ENCODE data around the gene SCAPER.
"Not testable (repeated sequence)": the region's sequence is repeated elsewhere in the genome, so short reads cannot be mapped to it uniquely, and the experiment has no call there.

SCAPER gene

DNA sequence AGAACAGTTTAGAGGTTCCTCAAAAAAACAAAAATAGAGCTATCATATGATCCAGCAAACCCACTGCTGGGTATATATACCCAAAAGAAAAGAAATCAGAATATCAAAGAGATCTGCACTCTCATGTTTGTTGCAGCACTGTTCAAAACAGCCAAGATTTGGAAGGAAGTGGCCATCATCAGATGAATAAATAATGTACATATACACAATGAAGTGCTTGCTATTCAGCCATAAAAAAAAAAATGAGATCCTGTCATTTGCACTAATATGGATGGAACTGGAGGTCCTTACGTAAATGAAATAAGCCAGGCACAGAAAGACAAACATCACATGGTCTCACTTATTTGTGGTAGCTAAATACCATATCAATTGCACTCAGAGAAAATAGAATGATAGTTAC, 58.4 kb downstream of the SCAPER start:
- no peak for DNase-seq

DNA sequence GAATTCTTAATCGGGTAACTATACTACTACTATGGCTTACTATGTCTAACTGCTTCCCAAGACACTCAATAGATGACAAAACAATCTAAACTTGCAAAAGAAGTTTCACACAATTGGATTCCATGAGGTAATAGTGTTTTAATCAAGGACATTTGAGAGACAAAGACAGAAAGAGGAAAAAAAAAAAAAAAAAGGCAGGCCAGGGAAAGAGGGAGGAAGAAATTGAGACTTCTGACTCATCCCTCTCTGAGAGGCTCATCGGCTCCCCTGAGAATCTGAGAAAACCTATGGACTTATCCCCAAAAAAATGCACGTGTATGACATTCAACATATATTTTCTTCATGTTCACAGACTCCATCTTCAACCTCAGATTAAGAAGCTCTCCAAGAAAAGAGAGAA, 61.0 kb downstream of the SCAPER start:
- no peak for DNase-seq

DNA sequence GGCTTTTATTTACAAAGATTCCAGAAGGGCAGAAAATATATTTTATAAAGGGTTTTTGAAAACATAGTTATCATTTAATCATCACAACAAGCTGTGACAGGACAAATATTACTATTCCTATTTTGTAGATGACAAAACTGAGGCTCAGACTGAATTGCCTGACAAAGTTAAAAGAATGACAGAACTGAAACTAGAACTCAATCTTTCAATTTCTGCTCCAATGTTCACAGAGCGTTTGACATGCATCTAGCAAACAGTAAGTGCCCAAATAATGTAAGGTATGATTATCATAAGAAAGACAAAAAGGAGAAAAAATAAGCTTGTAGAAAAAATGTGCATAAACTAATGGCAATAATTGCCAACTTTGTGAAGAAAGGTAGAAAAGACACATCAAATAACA, 61.9 kb downstream of the SCAPER start:
- no peak for DNase-seq

DNA sequence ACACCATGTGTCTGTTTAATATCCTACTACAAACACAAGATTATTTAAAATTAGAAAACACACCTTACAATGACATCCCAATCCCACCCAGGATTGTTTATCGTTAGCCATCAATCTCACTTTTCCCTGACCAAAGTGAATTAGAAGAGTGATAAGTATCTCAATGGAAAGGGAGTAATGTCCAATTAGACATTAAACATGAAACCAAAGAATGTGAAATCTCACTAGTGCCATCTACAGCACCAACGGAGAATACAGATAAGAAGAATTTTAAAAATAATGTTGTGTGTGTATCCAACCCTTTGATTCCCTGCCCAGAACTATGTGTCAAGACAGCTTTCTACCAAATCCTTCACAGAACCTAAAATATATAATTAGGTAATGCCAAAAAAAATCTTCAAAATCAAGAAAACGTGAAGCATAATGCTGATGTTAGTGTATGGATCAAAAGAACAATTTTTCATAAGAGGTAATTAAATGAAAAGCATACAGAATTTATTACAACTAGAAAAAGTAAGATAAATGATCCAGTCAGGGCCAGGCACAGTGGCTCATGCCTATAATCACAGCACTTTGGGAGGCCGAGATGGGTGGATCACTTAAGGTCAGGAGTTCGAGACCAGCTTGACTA, 64.2 kb downstream of the SCAPER start:
- DNase-seq, result peak in 1 of 2 donors; percentile 17

DNA sequence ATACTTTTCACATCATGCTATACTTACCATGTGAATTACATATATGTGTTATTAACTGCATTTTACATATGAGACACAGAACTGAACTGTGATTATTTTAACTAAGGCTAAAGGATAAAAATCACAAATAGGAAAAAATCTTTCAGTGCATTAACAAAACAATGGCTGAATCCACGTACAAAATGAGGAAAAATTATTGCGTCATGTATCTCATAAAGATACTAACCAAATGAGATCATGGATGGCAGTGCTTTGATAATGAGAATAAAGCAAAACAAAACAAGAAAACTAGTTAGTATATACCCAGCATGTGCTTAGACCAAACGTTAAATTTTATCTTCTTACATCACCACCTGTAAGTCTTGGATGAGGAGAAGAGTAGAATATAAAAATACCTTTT, 66.0 kb downstream of the SCAPER start:
- DNase-seq, result no peak

DNA sequence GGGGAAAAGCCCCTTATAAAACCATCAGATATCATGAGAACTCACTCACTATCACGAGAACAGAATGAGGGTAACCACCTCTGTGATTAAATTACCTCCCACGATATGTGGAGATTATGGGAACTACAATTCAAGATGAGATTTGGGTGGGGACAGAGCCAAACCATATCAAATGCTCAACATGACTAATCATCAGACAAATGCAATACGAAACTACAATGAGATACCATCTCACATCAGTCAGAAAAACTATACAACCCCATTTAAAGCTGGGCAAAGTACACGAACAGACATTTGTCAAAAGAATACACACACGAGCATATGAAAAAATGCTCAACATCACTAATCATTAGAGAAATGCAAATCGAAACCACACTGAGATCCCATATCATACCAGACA, 67.7 kb downstream of the SCAPER start:
- no peak for DNase-seq

DNA sequence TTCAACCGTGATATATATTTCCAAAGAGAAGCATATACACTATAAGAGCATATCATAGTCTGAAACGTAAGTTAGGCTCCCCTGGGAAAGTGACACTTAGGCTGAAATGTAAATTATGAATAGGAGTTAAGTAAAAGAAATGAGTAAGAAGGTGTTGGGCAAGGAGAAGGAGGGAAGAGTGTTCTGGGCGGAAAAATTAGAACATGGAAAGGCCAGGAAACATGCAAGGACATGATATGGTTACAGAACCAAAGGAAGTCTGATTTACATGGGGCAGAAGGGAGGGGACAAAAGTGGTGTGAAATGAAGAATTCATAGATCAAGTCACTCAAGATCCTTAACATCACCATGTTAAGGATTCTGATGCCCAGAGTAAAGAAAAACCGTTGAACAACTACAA, 75.2 kb downstream of the SCAPER start:
- no peak for DNase-seq

DNA sequence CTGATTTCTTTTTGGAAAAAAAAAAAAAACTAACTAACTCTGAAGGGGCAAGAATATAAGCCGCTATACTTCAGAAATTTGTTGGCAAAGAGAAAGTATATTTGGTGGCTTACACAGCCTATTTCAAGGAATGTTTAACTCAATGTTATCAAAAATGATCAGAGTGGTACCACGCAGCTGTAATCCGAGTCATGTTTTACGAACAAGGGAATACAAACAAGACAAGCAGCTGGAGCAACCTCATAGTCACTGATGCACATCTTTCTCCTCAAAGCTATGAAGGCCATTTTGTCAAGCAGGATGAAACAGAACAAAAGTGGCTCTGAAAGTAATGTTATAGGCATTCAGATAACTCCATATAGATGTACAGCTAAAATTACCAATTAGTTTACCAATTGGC, 81.2 kb downstream of the SCAPER start:
- DNase-seq, result no peak

DNA sequence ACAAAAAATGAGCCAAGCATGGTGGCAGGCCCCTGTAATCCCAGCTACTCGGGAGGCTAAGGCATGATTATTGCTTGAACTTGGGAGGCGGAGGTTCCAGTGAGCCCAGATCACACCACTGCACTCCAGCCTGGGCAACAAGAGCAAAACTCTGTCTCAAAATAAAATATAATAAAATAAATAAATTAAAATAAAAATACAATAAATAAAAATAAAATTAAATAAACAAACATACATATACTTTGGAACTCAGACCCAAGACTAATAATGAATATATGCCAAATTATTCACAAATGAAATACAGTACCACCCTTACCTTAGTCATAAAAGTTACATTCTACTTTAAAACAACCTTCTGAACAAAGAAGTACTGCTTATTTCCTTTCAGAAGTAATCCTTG, 81.8 kb downstream of the SCAPER start:
- no peak for DNase-seq

DNA sequence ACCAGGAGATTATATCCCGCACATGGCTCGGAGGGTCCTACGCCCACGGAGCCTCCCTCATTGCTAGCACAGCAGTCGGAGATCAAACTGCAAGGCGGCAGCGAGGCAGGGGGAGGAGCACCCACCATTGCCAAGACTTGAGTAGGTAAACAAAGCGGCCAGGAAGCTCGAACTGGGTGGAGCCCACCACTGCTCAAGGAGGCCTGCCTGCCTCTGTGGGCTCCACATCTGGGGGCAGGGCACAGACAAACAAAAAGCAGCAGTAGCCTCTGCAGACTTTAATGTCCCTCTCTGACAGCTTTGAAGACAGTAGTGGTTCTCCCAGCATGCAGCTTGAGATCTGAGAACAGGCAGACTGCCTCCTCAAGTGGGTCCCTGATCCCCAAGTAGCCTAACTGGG, 86.2 kb downstream of the SCAPER start:
- not testable (repeated sequence) for DNase-seq

DNA sequence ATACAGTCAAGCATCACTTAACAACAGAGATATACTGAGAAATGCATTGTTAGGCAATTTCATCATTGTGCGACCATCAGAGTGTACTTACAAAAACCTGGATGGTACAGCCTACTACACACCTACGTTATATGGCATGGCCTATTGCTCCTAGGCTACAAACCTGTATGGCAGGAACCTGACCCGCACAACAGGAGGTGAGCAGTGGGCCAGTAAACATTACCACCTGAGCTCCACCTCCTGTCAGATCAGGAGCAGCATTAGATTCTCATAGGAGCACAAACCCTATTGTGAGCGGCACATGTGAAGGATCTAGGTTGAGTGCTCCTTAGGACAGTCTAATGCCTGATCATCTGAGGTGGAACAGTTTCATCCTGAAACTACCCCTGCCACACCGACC, 89.7 kb downstream of the SCAPER start:
- DNase-seq, result no peak

DNA sequence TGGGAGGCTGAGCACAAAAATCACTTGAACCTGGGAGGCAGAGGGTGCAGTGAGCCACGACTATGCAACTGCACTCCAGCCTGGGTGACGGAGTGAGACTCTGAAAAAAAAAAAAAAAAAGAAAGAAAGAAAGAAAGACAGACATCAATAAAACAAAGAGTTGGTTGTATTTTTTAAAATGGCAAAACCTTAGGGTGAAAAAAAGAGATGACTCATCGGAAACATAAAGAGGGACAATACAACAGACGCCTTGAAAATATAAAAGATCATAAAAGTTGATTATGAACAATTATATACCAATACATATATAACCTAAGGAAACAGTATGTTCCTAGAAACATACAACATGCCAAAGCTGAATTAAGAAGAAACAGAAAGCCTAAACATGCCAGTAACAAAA, 92.8 kb downstream of the SCAPER start:
- no peak for DNase-seq

DNA sequence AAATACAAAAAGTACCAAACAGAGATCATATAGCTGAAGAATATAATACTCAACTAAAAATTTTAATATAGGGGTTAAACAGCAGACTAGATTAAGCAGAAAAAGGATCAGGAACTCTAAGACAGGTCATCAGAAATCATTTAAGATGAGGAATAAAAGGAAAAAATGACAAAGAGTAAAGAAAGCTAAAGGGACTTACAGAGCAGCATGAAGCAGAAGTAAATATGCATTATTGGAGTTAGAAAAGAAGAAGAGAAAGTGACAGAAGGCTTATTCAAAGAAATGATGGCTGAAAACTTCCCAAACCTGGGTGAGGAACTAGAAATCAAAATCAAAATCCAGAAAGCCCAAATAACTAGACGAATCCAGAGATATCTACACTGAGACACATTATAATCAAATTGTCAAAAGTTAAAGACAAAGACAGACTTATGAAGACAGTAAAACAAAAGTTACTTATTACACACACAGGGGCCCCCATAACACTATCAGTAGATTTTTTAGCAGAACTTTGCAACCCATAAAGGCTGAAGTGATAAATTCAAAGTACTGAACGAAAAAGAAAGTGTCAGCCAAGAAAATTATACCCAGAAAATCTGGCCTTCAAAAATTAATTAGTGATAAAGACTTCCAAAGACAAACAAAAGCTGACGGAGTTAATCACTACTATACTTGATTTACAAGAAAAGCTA, 95.6 kb downstream of the SCAPER start:
- DNase-seq, result no peak

DNA sequence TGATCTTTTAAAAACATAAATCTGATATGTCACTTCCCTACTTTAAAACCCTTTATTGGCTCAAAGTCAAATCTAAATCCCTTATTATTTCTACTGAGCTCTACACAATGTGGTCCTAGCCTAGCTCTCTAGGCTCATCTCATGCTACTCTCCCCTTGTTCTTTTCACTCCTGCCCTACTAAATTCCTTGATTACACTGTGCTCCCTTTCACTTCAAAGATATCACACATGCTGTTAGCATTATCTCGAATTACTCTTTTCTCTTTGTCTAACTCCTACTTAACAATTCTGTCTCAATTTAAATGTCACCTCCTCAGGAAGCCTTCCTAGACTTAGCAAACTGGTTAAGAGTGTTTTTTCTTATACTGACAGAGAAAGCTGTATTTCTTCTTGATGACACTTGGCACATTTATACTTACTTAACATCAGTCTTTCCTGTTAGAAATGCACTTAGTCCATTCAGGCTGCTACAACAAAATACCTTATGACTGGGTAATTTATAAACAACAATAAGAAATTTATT, 102.0 kb downstream of the SCAPER start:
- DNase-seq, result no peak

DNA sequence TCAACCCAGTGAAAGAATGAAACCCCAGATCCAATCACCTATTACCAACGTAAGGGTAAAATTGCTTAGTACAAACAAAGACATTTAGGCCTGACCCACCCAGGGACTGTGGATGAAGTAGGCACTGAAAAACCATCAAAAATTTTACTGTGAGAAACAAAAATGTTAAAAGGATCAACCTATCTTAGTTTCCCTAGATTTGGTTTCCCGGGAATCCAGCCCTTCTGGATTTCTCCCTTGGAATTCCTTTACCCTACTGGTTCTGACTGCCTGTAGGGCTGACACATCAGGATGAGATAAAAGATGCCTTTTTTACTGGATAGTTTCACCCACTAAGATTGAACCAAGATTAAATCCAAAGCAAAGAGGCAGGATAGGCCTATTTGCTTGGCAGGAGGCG, 102.7 kb downstream of the SCAPER start:
- no peak for DNase-seq

DNA sequence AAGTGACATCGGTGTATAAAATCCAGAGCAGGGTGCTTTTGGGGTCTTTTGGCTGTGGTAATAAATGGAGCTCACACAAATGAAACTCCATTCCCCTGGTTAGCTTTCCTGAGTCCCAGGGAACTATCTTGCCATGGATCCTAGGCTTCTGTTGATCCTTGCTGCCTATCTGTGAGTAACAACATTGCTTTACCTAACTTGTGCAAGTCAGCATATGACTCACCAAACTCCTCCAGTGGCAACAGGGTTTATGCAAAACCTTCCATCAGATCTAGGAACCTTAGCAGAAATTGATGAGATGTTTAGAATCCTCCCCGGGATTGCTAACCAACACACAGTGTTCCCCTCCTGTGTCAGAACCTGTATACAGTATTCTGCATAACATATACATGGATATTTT, 105.4 kb downstream of the SCAPER start:
- no peak for DNase-seq

DNA sequence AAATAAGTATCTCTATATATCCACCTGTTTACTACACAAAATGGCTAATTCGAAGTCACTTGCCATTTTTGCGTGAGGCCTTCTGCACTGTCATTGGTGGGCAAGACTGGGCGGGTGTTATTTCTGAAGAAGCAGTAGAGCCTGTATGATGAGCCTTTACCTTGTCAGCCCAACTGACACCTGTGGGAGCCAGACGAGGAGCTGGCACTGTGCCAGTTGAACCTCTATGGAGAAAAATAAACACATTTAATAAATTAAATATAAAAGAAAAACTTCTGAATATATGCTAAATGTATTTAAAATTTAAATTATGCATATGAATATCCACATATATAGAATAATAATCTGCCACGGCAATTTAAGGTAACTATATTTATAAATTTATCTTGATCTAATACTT, 109.9 kb downstream of the SCAPER start:
- DNase-seq, result no peak

DNA sequence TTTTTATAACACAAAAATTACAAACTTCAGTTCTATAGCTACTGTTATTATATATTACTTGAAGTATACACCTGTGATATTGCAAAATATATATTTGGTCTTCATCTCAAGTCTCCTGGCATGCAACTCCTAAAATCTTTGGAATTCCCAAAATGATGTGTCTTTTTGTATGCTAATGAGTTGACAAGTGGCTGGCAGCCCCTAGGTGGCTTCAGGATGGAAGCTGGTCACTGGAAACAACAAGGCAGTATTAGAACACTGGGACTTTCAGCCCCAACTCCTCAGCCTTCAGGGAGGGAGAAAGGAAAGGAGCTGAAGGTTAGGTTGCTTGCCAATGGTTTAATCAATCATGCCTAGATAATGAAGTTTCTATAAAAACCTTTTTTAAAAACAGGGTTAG, 112.0 kb downstream of the SCAPER start:
- DNase-seq, result no peak

DNA sequence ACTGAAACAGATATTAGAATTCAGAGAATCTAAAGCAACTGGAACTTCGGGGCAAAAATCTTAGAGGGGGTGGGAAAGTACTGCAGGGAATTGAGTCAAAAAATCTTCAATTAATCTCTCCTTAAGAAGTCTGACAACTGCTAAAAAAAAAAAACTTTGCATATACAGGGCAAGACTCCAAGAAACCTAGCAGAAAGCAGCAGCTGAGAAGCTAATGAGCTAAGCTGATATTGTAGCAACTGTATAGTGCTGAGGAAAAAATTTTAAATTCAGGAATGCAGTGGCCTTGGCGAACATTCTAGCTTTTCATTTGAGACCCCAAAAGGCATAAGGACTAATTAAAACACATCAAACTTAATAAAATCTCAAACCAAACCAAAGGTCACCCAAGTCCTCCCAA, 113.6 kb downstream of the SCAPER start:
- no peak for DNase-seq

DNA sequence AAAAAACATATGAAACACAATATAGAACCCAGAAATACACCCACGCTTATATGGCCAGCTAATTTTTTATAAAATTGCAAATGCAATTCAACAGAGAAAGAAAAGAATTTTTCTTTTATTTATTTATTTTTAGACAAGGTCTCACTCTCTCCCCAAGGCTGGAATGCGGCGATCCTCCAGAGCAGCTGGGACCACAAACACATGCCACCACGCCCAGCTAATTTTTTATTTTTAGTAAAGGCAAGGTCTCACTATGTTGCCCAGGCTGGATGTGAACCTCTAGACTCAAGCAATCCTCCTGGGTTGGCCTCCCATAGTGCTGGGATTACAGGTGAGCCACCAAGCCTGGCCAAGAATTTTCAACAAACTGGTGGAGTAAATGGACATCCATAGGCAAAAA, 117.9 kb downstream of the SCAPER start:
- no peak for DNase-seq

DNA sequence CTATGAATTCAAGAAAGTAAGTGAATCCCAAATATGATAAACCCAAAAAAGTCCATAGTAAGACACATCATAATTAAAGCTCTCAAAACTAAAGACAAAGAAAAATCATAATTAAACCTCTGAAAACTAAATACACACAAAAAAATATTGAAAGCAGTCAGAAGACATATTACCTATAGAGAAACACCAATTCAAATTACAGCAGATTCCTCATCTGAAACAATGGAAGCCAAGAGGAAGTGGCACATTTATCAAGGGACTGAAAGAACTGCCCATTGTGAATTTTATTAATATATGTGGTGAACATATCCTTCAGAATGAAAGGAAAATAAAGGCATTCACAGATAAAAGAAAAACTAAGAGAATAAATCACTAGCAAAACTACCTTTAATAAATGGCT, 128.2 kb downstream of the SCAPER start:
- no peak for DNase-seq

DNA sequence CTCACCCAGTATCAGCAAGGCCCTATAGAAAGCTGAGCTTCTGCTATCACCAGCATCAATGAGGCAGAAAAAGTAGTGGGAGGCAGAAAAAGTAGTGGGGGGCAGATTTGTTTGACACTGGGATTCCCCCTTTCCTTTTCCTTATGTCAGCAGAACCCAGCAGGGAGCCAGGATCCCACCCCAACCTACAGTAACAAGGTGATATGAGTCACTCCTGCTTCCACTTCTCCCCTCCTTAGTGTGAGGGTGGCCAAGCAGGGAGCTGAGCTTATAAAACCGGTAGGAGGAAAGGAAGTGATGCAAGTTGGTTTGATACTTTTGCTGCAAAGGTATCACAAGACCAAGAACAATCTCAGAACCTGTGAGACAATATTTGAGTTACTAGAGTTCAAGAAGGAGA, 128.7 kb downstream of the SCAPER start:
- no peak for DNase-seq

DNA sequence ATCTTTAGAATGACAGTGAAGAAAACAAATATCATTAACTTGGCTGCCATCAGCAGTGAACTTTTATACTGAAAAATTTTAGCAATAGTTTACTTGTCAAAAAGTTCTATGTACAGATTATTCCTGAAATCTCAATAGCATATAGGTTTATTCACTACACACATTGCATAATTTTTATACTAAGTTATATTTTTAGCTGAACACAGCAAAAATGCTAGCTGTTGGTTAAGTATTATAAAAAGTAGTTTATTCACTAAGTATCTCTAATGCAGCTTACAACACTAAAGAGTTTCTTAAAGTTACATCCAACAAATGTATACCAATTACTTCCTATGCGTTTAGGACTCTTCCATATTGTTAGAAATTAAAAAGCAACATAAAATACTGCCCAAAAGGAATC, 131.9 kb downstream of the SCAPER start:
- no peak for DNase-seq

DNA sequence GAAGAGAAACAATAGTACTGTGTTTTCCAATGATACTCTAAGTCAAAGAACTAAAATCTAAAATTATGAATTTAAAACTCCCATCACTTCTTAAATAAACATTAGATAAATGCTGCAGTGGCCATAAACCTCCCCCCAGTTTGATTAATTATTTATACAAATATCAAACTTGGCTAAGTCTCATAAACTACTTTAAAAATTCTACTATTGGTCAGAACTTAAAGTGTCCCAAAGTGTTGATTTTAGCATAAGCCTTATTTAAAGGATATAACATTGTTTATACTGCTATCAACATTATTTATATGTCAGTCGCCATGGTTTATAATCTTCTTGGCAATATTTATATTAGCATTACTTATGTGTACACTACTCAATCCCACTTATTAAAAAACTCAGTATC, 132.4 kb downstream of the SCAPER start:
- no peak for DNase-seq

DNA sequence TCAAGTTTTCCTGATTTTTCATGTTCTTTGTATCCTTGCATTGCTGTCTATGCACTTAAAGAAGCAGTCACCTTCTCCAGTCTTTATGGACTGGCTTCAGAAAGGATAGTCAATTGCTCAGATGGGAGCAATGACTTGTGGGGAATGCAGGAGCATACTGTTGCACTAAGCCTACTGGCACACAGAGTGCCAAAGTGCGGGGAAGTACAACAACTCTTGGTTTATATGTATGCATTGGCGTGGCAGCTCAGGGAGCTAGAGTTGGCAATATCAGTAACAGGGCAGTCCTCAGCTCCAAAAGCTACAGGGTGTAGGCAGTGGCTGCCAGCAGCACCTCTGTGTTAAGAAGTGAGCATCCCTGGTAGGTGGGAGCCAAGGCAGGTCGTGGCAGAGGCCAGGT, 141.1 kb downstream of the SCAPER start:
- DNase-seq, result no peak

Measured in bone marrow (tissue), 2 donors.